Hematopoietic multipotent progenitor cell (in vitro differentiated cells): ENCODE data around the gene TYW1. TPM values are rescaled to one million over a fixed set of nuclear protein-coding genes. Genes with fewer than 3 reads are reported as not detected.
A peak's percentile ranks its signal among the peaks of the same experiment; 100 is the strongest.
"Not testable (repeated sequence)": the region's sequence is repeated elsewhere in the genome, so short reads cannot be mapped to it uniquely, and the experiment has no call there.

ENCODE experiments used
- DNase-seq, 3 donors: peaks; one replicate each; pipeline ENCODE4 v3.0.0-alpha.2; 2011 to 2015; ENCODE audit warnings: low read depth in 2 of 3, low spot score in 2 of 3
- total RNA-seq: library from RNA; depleted of rRNA; stranded (reverse); fragments of >200 nt; gene quantifications from one replicate; pipeline ENCODE4 v1.2.3, GENCODE V29; 2012

TYW1 gene
- total RNA-seq, 1 donor, result 12.7 TPM

DNA sequence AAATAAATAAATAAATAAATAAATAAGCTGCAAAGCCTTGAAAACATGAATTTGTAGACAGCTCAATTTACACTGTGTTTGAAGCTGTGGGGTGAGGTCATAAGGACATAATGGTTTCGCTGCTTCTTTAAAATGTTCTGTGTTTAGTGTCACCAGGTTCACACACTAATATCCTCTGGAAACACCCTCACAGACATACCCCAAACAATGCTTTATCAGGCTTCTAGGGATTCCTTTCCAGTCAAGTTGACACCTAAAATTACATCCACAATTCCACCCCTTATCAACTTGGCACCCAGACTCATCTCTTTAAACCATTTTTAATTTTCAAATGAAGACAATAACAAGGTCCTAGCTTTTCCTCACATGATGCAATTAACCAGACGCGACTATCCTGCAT lies 7.1 kb upstream of the TYW1 start:
- not testable (repeated sequence) for DNase-seq

DNA sequence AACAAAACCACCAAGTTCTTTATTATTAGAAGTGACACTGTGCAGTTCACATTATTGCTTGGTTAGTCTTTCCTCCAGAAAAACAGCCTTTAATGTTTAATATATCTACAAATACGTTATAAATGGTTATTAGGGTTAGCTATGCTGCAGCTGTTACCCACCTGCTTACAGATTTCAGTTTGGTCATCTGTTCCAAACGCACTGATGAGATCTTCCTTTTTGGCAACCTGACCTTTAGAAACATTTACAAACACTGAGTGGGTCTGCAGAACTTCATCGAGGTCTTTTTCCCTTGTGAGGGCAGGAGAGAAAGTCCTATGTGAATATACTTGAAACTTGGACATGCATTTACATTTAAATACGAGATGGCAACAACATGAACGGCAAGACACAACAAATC lies 2.6 kb upstream of the TYW1 start:
- DNase-seq, result not testable (repeated sequence)

DNA sequence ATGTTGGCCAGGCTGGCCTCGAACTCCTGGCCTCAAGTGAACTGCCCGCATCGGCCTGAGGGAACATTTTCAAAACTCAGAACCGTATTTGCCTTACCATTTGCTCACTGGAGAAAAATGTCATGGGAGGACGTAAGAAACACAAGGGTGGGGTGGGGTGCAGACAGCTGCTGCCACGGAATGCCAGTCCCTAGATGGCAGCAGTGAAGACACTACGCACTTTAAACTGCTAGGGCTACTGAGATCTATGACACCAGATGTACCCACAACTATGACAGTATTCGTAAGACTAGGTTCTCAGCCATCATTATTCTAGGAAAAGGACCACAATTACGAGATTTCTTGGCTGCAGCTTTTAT lies 2.0 kb upstream of the TYW1 start:
- DNase-seq, result peak; percentile 18 to 78 (median 57)

- peak; percentile 74 to 99 (median 96) for DNase-seq
Observed at GRCh38 chr7:66995050-66995776, 1.4 kb upstream of the TYW1 start, which contains the start of gene SBDS. Gene SBDS (minus strand): TSS chr7:66995586. CDS start chr7:66995417, 169 bp downstream.

DNA sequence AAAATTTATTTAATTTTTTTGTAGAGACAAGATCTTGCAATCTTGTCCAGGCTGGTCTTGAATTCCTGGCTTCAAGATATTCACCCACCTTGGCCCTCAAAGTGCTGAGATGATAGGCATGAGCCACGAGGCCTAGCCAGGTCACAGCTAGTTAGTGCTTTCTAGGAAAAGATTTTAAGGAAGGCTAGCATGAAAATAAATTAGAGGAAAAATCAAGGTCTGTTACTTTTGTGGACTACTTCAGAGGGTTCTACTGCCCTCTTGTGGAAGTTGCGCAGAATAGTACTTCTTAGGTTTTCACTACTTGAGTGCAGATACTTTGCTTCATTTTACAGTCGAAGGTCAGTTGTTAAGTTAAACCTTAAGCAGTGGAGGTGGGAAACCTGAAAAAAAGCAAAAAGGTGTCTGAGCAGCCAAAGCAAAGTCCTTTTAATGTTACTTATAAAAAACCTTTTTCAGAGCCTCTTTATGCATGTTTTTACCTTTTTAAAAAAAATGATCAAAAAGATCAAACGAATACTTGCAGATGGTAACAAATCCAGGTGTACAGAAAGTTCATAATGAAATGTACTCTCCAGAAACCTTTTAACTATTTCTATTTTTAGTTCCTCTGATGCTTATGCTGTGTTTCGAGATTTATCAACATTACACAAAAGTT lies 4.1 kb downstream of the TYW1 start:
- peak in 1 of 3 donors; percentile 23 for DNase-seq

DNA sequence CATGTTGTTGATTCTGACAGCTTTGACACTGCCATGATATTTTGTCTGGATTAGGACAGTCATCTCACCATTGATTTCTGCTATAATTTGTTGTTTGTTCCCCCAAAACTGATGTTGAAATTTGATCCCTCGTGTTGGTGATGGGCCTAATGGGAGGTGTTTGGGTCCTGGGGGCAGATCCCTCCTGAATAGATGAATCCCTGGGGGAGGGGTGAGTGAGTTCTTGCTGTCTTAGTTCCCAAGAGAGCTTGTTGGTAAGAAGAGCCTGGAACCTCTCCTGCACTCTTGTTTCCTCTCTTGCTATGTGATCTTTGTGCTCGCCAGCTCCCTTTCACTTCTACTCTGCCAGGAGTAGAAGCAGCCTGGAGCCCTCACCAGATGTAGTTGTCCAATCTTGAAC lies 7.5 kb downstream of the TYW1 start:
- DNase-seq, result not testable (repeated sequence)

DNA sequence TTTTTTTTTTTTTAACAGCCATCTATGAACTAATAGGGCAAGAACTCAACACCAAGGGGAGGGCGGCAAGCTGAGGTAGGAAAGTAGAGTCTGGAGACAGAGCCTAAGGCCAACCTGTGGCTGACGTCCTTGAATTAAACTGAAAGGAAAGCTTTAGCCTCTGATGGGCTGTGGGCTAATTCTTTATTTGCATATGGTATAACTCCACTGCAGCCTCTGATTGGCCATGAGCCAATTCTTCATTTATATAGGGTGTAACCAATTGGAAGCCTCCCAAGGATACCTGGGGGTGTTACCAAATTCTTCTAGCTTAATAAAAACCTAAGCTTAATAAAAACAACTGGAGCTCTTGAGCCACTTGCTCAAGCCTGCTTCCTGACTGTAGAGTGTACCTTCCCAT lies 10.3 kb downstream of the TYW1 start:
- no peak for DNase-seq

- no peak for DNase-seq
Observed at GRCh38 chr7:67008260-67008659, 11.6 kb downstream of the TYW1 start.

DNA sequence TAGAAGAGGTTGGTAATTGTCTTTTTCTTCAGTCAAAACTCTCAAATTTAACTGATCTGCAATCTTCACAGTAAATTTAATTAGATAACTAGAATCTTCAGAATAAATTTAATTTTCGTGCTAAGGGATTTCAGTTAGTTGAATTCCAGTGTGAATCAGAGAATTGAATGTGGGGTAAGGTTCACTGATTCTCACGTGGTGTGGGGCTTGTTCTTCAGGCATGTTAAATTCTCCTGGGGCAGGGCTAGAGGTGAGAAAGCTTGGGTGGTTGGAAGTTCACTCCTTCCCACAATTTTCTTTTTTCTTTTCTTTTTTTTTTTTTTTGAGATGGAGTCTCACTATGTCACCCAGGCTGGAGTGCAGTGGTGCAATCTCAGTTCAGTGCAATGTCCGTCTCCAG lies 13.0 kb downstream of the TYW1 start:
- not testable (repeated sequence) for DNase-seq

DNA sequence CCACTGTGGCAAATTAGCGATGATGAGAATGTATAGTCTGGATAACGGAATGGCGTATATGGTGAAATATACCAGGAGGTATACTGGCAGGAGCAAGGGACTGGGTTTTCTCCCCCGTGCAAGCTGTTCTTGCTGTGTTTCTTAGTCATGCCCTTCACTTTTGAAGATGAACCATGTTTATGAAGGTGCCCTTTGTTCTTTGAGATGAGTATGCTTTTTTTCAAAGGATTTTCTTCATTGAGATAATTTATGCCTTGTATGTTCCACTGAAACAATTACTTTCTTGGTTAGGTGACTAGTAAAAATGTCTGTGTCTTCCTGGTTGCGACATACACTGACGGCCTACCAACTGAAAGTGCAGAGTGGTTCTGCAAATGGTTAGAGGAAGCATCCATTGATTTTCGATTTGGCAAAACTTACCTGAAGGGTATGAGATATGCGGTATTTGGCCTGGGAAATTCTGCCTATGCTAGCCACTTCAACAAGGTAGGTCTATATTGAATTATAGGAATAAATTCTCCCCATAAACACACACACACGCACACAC lies 17.5 kb downstream of the TYW1 start:
- not testable (repeated sequence) for DNase-seq

- DNase-seq, result not testable (repeated sequence)
Observed at GRCh38 chr7:67017971-67018370, 21.3 kb downstream of the TYW1 start.

DNA sequence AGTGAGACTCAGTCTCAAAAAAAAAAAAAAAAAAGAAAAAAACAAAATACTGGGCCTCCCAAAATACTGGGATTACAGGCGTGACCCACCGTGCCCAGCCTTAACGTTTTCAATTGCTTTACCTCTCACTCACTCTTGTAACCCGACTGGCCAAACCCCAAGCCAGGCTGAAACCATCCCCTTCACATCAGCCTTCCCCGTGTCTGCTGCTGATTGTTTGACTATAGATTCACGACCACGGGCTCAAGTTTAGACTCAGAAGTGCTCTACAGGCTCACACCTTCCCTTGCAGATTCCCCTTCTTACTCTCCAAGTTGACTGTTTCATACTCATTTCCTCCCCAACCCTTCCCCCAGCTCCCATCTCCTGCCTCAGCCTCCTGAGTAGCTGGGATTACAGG lies 22.3 kb downstream of the TYW1 start:
- DNase-seq, result no peak

DNA sequence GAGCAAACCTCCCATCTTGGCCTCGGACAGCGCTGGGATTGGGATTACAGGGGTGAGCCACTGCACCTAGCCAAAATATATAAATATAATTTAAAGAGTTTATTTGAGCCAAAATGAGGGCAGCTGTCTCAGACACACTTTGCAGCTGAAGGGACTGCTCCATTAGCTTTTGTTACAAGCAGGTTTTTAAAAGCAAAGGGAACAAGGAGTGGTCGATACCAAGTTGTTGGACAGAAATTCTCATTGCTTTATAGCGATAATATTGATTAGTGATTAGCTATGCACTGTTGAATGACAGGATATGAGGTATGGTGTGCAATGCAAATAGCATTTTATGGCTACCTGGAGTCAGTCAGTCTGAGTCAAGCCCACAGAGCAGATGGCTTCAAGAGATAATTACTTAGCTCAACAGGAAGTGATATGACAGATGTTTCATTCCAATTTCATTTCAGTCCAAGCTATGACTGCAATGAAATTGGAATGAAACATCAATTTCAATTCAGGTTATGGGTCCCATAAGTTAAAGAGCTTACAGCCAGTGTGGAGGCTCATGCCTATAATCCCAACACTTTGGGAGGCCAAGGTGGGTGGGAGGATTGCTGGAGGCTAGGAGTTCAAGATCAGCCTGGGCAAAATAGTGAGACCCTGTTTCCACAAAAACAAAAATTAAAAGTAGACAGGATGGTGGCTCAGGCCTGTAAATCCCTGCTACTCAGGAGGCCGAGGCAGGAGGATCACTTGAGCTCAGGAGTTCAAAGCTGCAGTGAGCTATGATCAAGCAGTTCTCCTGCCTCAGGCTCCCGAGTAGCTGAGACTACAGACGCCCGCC lies 23.1 kb downstream of the TYW1 start:
- peak in 2 of 3 donors; percentile 43 to 55 for DNase-seq

- DNase-seq, result no peak
Observed at GRCh38 chr7:67021260-67021659, 24.6 kb downstream of the TYW1 start.

GRCh38 chr7:67022511-67022910 lies 25.9 kb downstream of the TYW1 start:
- no peak for DNase-seq

GRCh38 chr7:67025459-67025858 lies 28.8 kb downstream of the TYW1 start:
- not testable (repeated sequence) for DNase-seq

GRCh38 chr7:67031685-67032084 lies 35.1 kb downstream of the TYW1 start:
- not testable (repeated sequence) for DNase-seq

GRCh38 chr7:67033251-67033650 lies 36.6 kb downstream of the TYW1 start:
- DNase-seq, result no peak

GRCh38 chr7:67036432-67037395 lies 40.1 kb downstream of the TYW1 start:
- DNase-seq, result not testable (repeated sequence)

DNA sequence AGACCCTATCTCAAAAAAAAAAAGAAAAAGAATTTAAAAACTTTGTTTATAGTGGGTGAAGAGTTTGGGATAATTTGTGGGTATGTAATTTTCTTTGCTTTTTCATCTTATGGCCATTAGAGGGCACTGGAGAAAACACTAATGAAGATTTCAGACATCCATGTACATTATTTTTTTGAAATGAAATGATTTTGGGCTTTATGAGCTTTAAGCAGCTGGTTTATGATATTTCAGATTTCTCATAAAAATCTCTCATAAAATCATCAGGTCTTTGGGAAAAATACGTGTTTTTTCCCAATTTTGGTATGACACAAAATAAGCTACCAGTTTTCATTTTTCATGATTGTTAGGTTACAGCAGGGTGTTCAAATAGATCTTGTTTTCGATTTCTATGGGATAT lies 44.2 kb downstream of the TYW1 start:
- not testable (repeated sequence) for DNase-seq
